Measurements from ENCODE around the gene SPATA18.
"Not testable (repeated sequence)": the region's sequence is repeated elsewhere in the genome, so short reads cannot be mapped to it uniquely, and the experiment has no call there.

The SPATA18 gene

DNA sequence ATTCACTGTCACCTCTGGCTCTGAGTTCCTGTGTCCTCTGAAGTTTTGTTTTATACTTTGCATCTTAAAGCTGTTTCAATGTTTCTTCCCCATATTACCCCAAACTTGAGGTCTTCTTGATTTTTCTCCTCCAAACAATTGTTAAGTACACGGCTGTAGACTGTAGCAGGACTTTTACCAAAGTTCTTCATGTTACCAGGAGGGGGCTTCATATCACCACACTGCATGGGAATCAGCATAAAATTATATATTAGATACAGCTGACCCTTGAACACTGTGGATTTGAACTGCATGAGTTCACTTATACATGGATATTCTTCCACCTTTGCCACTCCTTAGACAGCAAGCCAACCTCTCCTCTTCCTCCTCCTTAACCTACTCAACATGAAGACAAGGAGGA, 56.6 kb downstream of the SPATA18 start:
- DNase-seq (ENCODE audit: low read depth), result no peak

DNA sequence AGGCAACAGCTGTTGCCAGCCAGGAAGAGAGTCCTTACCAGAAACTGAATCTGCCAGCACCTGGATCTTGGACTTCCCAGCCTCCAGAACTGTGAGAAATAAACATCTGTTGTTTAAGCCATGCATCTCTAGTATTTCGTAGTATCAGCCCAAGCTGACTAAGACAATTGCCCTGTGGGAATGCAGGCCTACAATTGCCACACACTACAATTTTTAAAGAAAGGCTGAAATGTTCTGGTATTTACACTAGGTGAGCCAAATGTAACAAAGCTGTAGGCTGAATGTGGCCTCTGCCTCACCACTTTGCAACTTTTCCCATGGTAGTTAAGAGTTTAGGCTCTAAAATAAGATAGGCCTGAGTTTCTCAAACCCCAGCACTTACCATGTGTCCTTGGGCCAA, 59.1 kb downstream of the SPATA18 start:
- peak; percentile 24 for DNase-seq (ENCODE audit: low read depth)

DNA sequence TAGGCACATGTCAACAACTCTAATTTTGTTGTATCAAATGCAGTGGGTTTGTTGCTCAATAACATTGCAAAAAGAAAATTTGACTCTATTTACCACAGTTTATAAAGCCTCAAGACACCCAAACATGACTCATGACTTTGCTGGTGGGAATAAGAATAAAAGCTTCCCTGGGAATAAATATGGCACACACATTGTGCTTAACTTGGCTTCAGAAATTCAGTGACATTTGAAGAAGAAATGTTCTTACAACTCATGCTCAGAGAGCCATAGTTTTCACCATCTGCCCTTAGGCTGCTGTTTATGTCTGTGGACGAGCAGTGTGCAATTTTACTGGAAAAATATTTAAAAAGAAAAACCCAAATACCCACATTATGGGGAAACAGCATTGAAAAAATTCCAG, 60.9 kb downstream of the SPATA18 start:
- DNase-seq (ENCODE audit: low read depth), result peak; percentile 31

DNA sequence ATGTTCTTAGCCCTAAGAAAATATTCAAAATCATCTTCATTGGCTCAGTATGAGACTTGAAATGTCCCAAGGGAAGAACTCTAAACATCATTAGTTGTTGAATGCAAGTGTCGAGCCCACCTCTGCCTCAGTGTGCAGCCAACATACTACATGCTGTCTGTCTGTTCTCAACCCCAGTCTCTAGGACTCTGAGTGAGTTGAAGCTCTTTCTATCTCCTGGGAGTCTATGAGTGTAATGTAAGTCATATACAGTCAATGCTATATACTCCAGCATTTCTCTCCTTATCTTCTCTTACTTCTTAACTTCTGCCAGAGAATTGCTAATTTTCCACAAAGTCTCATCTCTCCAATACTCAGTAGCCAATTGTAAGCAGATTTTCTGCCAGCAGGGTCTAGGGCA, 61.3 kb downstream of the SPATA18 start:
- peak; percentile 11 for DNase-seq (ENCODE audit: low read depth)

DNA sequence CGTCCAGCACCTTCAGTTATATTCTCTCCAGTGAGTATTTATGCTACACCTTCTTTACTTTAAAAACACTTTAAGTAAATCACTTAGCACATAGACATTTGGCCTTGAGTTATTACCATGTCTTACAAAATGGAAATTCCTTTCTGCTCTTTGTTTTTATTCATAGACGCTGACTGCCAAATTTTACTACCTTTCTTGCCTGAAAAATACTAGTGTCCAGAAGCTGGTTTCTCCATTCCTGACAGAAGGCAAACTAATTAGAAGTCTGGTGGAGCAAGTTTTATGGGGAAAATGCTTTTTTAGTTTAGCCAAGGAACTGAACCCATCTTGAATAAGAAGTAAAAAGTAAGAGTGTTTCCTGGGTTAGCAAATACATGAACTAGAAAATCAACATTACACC, 65.5 kb downstream of the SPATA18 start:
- DNase-seq (ENCODE audit: low read depth), result no peak

DNA sequence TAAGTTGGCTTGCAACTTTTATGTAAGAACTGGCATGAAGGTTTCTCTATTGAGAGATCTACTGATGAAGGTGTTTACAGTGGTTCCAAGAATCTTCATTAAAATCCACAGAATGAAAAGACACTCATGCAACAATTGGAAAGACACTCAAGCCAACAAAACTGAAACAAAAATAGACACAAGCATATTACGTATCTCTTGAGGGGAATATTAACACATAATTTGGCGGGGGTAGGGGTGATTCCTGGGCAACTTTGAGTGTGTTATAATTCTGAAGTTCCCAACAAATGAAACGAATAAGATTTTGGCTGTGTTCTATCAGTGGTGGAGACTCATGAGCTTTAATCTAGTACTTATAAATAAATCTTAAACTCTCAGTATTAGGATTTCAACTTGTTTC, 75.1 kb downstream of the SPATA18 start:
- DNase-seq (ENCODE audit: low read depth), result no peak

DNA sequence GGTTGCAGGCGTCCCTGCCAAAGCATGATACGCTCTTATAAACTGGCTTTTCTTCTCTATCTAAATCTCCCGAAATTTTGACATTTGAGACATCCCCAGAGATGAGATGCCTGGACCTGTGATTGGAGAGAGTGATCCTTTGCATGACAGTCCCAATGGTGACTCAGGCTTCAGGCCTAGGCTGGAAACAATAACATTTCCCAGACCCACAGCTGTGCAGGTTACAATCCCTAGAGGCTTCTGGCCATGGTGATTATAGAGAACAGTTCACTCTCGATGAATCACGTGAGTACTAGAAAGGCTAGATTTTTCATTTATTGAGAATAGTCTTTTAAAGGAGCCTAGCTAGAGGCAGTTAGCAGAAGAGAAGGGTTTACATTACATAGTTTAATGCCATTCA, 75.9 kb downstream of the SPATA18 start:
- DNase-seq (ENCODE audit: low read depth), result peak; percentile 10

DNA sequence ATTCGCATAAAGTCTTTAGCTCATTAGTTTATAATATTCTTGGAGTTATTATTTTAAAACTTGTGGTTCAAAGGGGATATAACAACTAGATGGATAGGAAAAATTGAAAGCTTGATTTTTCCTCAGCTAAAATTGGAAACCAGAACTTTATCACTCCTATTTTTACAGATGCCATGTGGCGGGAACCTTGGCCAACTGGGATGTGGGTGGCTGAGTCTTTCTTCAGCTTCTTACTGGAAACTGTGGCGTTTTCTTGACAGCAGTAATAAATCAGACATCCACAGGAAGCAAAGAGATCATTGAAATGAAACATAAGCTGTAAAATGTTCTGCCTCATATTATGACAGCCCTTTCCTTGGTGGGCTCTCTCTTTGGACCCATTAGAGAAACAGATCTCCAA, 84.1 kb downstream of the SPATA18 start:
- DNase-seq (ENCODE audit: low read depth), result no peak

DNA sequence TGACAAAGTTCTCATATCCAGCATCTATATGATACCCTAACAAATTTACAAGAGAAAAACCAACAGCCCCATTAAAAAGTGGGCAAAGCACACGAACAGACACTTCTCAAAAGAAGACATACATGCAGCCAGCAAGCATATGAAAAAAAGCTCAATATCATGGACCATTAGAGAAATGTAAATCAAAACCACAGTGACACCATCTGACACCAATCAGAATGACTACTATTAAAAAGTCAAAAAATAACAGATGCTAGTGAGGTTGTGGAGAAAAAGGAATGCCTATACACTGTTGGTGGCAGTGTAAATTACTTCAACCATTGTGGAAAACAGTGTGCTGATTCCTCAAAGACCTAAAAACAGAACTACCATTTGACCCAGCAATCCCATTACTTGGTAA, 86.0 kb downstream of the SPATA18 start:
- DNase-seq (ENCODE audit: low read depth), result not testable (repeated sequence)

DNA sequence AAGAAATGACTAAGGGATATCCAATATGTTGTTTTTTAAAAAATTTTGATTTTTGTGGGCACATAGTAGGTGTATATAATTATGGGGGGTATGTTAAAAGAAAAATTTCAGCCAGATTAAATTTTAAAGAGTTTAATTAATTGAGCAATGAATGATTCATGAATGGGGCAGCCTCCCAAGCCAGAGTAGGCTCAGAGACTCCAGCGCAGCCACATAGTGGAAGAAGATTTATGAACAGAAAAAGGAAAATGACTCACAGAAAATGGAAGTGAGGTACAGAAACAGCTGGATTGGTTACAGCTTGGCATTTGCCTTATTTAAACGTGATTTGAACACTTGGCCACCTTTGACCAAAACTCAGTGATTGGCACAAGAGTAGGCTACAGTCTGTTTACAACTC, 91.7 kb downstream of the SPATA18 start:
- DNase-seq (ENCODE audit: low read depth), result no peak

DNA sequence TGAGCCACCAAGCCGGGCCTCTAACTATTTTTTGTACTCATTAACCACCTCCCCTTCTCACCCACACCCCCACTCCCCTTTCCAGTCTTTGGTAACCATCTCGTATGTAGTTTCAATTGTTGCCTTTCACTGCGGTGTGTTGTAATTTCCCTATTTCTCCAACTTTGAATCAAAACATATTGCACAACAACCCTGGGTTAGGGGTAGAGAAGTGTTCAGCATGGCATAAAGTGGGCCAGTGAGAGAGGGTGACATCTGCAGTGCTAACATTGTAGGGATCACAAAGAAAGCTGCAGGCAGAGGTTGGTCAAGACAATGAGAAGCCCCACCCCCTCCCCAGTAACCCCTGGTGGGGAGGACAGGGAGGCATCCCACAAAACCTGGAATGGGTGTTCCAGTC, 92.7 kb downstream of the SPATA18 start:
- DNase-seq (ENCODE audit: low read depth), result no peak

DNA sequence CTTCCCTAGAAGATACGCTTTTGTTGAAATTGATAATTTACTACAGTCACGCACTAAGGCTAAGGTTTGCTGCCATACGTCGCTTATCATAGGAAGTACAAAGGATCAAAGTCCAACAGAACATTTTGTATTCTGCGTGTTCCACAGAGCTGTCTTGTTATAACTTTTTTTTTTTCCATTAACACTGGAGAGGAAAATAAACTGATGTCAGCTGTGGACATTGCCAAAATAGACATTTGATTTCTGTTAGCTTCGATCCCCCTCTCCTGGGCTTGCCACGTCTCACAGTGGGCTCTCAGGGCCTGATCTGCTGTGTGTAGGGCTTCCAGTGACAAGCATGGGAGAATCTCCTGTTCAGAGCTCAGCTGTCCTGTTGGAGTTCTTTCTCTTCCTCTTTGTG, 93.3 kb downstream of the SPATA18 start:
- no peak for DNase-seq (ENCODE audit: low read depth)
